Lower leg skin (tissue), 3 donors: ENCODE results near the gene TAX1BP3.

Experiments
- CTCF ChIP-seq, 3 donors: fragments of 450-650 bp; IDR thresholded peaks; one replicate each; pipeline ENCODE4 v1.5.1; 2016; ENCODE audit warnings: antibody characterized with exemption in 3 of 3, mild to moderate bottlenecking in 3 of 3, moderate library complexity in 2 of 3
- POLR2A ChIP-seq, 2 donors: fragments of 450-650 bp; IDR thresholded peaks; one replicate each; pipeline ENCODE4 v1.6.1; 2016 to 2017; ENCODE audit warnings: antibody characterized with exemption in 2 of 2, mild to moderate bottlenecking in 1 of 2, moderate library complexity in 1 of 2

- TF ChIP-seq CTCF (IDR thresholded peaks at IDR 0.05) (no peak), POLR2A (IDR thresholded peaks at IDR 0.05) (no peak)
Observed at GRCh38 chr17:3681565-3681964, 13.2 kb upstream of the TAX1BP3 start.
